Lower leg skin (tissue), 4 donors: ENCODE results near the gene OS9. TPM values are rescaled to one million over a fixed set of nuclear protein-coding genes. Genes with fewer than 3 reads are reported as not detected.
"Not testable (repeated sequence)": the region's sequence is repeated elsewhere in the genome, so short reads cannot be mapped to it uniquely, and the experiment has no call there.

Experiments
- DNase-seq, 2 donors: peaks; one replicate each; pipeline ENCODE4 v3.0.0-alpha.2; 2019; ENCODE audit warnings: low spot score in 2 of 2
- H3K4me3 ChIP-seq: fragments of 200-600 bp; sonication (generic); 2 replicates; pipeline ENCODE4 v1.5.1; 2017; ENCODE audit warnings: mild to moderate bottlenecking, low read depth; ENCODE audit not compliant: poor library complexity, severe bottlenecking
- POLR2A ChIP-seq, 2 donors: fragments of 450-650 bp; IDR thresholded peaks; one replicate each; pipeline ENCODE4 v1.6.1; 2016 to 2017; ENCODE audit warnings: antibody characterized with exemption in 2 of 2, mild to moderate bottlenecking in 1 of 2, moderate library complexity in 1 of 2
- WGBS, 2 donors: methylation state at CpG; one replicate each; pipeline ENCODE4 v1.1.5; 2018; 5-methylcytosine and 5-hydroxymethylcytosine counted together
- intact Hi-C: fragments of 100-400 bp; cut with DNase I; formaldehyde crosslinking; loops from one replicate; pipeline ENCODE4 v1.15.0; 2023; ENCODE audit warnings: low total_unique reads
- total RNA-seq, 4 donors: library from RNA; depleted of rRNA; stranded (reverse); fragments of >200 nt; gene quantifications; one replicate each; pipeline ENCODE4 v1.1.0, GENCODE V29; 2016
- TF ChIP-seq, protein P1 (sequence below), 3 donors: fragments of 450-650 bp; IDR thresholded peaks; one replicate each; pipeline ENCODE4 v1.5.1; 2016; ENCODE audit warnings: antibody characterized with exemption in 3 of 3, mild to moderate bottlenecking in 3 of 3, moderate library complexity in 2 of 3

Gene OS9
- total RNA-seq, 4 donors from 2014 or later = 195 to 265 (median 205) TPM

DNA sequence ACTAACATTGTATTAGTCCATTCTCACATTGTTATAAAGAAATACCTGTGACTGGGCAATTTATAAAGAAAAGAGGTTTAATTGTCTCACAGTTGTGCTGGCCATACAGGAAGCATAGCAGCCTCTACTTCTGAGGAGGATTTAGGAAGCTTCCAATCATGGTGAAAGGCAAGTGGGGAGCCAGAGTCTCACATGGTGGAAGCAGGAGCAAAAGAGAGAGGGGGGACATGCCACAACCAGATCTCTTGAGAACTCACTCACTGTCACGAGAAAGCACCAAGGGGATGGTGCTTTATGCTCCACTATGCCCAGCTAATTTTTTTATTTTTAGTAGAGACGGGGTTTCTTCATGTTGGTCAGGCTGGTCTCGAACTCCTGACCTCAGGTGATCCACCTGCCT, 13.3 kb downstream of the OS9 start:
- WGBS, 2 donors = 82 to 91% methylated on average over 3 of the region's 3 CpGs
- no peak for DNase-seq
- TF ChIP-seq, protein P1, sequence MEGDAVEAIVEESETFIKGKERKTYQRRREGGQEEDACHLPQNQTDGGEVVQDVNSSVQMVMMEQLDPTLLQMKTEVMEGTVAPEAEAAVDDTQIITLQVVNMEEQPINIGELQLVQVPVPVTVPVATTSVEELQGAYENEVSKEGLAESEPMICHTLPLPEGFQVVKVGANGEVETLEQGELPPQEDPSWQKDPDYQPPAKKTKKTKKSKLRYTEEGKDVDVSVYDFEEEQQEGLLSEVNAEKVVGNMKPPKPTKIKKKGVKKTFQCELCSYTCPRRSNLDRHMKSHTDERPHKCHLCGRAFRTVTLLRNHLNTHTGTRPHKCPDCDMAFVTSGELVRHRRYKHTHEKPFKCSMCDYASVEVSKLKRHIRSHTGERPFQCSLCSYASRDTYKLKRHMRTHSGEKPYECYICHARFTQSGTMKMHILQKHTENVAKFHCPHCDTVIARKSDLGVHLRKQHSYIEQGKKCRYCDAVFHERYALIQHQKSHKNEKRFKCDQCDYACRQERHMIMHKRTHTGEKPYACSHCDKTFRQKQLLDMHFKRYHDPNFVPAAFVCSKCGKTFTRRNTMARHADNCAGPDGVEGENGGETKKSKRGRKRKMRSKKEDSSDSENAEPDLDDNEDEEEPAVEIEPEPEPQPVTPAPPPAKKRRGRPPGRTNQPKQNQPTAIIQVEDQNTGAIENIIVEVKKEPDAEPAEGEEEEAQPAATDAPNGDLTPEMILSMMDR (IDR thresholded peaks at IDR 0.05) = no peak
- intact Hi-C loops = no loop called here
- H3K4me3 ChIP-seq = no peak overlapping the region

DNA sequence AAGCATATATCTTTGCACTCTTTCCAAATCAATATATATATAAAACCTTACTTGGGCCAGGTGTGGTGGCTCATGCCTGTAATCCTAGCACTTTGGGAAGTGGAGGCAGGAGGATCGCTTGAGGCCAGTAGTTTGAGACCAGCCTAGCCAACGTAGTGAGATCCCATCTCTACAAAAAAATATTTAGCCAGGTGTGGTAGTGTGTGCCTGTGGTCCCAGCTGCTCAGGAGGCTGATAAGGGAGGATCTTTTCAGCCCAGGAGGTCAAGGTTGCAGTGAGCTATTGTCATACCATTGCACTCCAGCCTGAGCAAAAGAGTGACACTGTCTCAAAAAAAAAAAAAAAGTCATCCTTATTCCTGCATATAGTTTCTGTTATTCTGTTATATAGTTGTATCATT, 14.4 kb downstream of the OS9 start:
- WGBS, 2 donors = 94 to 100% methylated on average over 2 of the region's 2 CpGs
- intact Hi-C loops = no loop called here
- TF ChIP-seq, protein P1 (IDR thresholded peaks at IDR 0.05) = no peak
- TF ChIP-seq POLR2A (IDR thresholded peaks at IDR 0.05) = no peak
- H3K4me3 ChIP-seq = no peak overlapping the region
- no peak for DNase-seq

DNA sequence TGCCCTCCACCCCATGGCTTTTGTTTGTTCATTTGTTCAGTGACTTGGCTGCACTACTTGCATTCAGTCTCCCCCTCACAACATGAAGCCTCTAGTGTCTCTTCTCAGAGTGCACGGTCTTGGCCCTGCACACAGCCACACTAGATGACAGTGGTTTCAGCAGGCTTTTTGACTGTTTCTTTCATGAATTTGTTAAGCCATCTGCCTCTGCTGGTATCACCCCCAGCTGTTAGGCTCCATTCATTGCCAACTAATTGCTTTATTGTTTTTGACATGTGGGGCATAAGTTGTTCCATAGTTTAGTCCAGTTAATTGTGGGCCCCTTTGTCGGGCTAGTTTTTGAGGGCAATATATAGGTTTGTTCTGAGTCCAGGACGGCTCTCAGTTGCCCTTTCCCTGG, 18.8 kb downstream of the OS9 start:
- TF ChIP-seq POLR2A (IDR thresholded peaks at IDR 0.05) = no peak
- TF ChIP-seq, protein P1 (IDR thresholded peaks at IDR 0.05) = no peak
- intact Hi-C loops = no loop called here
- no peak for DNase-seq
- WGBS, 2 donors = 91 to 96% methylated on average over 3 of the region's 3 CpGs
- no peak overlapping the region for H3K4me3 ChIP-seq

DNA sequence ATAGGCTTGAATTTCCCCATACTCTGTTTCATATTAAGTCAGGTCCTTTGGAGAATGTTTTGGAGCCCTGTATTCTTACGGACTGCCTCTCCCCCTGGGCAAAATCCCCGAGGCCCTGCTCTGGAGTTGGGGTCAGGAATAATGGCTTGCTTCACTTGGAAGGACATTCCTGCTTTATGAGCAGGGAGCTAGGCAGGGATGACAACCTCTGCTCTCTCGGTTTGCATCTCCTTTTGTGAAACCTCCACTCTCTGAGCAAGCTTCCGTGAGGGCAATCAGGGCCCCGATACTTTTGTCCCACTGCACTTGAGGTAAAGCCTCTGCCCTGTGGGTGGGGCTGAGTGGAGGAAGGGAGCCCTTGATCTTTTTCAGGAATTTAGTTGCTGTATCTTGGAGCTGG, 19.3 kb downstream of the OS9 start:
- no peak for DNase-seq
- no peak overlapping the region for H3K4me3 ChIP-seq
- WGBS, 2 donors = 81 to 93% methylated on average over 5 of the region's 5 CpGs
- no peak for TF ChIP-seq POLR2A (IDR thresholded peaks at IDR 0.05)
- TF ChIP-seq, protein P1 (IDR thresholded peaks at IDR 0.05) = no peak
- intact Hi-C loops = no loop called here

DNA sequence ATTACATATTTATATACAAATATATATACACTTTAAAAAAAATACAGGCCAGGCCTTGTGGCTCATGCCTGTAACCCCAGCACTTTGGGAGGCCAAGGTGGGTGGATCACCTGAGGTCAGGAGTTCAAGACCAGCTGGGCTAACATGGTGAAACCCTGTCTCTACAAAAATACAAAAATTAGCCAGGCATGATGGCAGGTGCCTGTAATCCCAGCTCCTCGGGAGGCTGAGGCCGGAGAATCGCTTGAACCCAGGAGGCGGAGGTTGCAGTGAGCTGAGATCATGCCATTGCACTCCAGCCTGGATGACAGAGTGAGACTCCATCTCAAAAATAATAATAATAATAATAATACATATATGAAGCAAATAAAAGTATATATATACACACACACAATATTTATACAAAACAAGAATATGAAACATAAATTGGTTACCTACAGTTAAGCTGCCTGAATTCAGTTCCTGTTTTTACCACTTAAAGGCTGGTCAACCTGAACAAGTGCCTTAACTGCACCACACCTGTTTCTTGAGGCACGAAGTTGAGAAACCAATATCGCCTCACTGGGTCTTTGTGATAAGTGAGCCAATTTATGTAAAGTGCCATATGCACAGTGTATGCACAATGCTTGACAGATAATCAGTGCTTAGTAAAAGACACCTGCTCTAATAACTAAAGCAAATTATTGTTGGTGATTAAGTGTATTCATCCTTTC, 21.3 kb downstream of the OS9 start:
- H3K4me3 ChIP-seq, intact Hi-C loops, DNase-seq: not testable (repeated sequence)
- 94 to 96% methylated on average over 6 of the region's 6 CpGs for WGBS, 2 donors

DNA sequence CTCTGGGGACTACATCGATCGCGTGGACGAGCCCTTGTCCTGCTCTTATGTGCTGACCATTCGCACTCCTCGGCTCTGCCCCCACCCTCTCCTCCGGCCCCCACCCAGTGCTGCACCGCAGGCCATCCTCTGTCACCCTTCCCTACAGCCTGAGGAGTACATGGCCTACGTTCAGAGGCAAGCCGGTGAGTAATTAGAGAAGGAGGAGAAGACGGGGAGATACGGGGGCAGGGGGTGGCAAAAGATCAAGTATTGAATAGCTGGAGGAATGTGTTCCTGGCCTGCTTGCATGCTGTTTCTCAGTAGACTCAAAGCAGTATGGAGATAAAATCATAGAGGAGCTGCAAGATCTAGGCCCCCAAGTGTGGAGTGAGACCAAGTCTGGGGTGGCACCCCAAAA, 21.9 kb downstream of the OS9 start:
- no peak overlapping the region for H3K4me3 ChIP-seq
- intact Hi-C loops = no loop called here
- peak in 1 of 2 donors; percentile 64 for DNase-seq
- TF ChIP-seq, protein P1 (IDR thresholded peaks at IDR 0.05) = no peak
- no peak for TF ChIP-seq POLR2A (IDR thresholded peaks at IDR 0.05)
- WGBS, 2 donors = 96% methylated on average over 12 of the region's 12 CpGs
